Coronary artery (tissue), 2 donors: ENCODE data around the gene STAU1.

ENCODE experiments used
- DNase-seq: peaks from one replicate; pipeline ENCODE4 v3.0.0-alpha.2; 2017; ENCODE audit warnings: low spot score
- H3K27ac ChIP-seq, 2 donors: fragments of 200-600 bp; sonication (generic); one replicate each; pipeline ENCODE4 v1.5.1; 2016 to 2019
- H3K4me3 ChIP-seq: fragments of 200-600 bp; sonication (generic); 2 replicates; pipeline ENCODE4 v1.5.1; 2016; ENCODE audit warnings: mild to moderate bottlenecking, moderate library complexity
- CTCF ChIP-seq: fragments of 200-600 bp; sonication (generic); IDR thresholded peaks from one replicate; pipeline ENCODE4 v1.5.1; 2019; ENCODE audit warnings: antibody characterized with exemption

STAU1 gene

GRCh38 chr20:49187851-49188641, at the start of gene STAU1:
Gene STAU1 (minus strand): TSS chr20:49188334. CDS start chr20:49166201, 22,133 bp downstream.
- Histone ChIP-seq H3K4me3 (peak within 1 kb of the TSS; percentile 94), H3K27ac (peak within 1 kb of the TSS; percentile 87 to 96)
- DNase-seq = peak; percentile 96
- no peak for TF ChIP-seq CTCF

- no peak for TF ChIP-seq CTCF
- H3K4me3 ChIP-seq = no peak overlapping the region
These were observed 49.4 kb upstream of the STAU1 start for GRCh38 chr20:49237531-49237930.

GRCh38 chr20:49236301-49236700, 48.2 kb upstream of the STAU1 start:
- no peak for TF ChIP-seq CTCF
- H3K27ac ChIP-seq = no peak overlapping the region
- H3K4me3 ChIP-seq = no peak overlapping the region
- no peak for DNase-seq

More at GRCh38 chr20:49237531-49237930, 49.4 kb upstream of the STAU1 start:
- no peak overlapping the region for H3K27ac ChIP-seq
- DNase-seq = no peak

GRCh38 chr20:49234831-49235230, 46.7 kb upstream of the STAU1 start:
- TF ChIP-seq CTCF = no peak
- DNase-seq = no peak
- Histone ChIP-seq H3K27ac (no peak overlapping the region), H3K4me3 (no peak overlapping the region)

GRCh38 chr20:49233226-49233625, 45.1 kb upstream of the STAU1 start:
- no peak overlapping the region for H3K27ac ChIP-seq
- no peak for DNase-seq
- H3K4me3 ChIP-seq = no peak overlapping the region
- no peak for TF ChIP-seq CTCF

- Histone ChIP-seq H3K27ac (no peak overlapping the region), H3K4me3 (no peak overlapping the region)
- DNase-seq = no peak
- TF ChIP-seq CTCF = no peak
These were observed 43.3 kb upstream of the STAU1 start for GRCh38 chr20:49231471-49231870.

GRCh38 chr20:49230561-49231133, 42.5 kb upstream of the STAU1 start:
- TF ChIP-seq CTCF = no peak
- peak overlapping the region in 1 of 2 donors; percentile 16 for H3K27ac ChIP-seq

More at GRCh38 chr20:49230561-49231133, 42.5 kb upstream of the STAU1 start:
- H3K4me3 ChIP-seq = no peak overlapping the region
- DNase-seq = no peak
